HG02970 (cell line): ENCODE results near the gene LRMDA.

Experiments
- ATAC-seq: cut with Tn5 transposase; IDR thresholded peaks from one replicate; pipeline ENCODE4 v1.9.1; 2021; ENCODE audit warnings: mild to moderate bottlenecking, moderate library complexity, moderate number of reproducible peaks; ENCODE audit not compliant: unreplicated experiment, low FRiP score

Gene LRMDA

DNA sequence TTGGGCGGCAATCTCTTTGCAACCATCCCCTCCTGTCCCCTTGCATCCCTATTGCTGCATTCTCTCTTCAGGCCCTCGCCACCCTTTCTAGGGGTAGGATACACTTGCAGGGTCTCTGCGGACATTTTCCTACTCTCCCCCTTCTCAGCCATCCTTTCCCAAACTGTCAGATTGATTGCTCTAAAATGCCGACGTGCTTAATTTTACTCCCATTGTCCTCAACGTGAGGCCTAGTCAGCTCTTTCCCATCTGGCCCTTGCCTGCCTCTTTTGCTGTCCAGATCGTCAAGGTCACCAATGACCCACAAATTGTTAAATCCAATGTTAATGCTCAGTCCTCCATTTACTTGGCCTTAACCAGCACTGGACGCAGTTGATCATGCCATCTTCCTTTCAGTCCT lies 12.7 kb upstream of the LRMDA start:
- no peak for ATAC-seq

DNA sequence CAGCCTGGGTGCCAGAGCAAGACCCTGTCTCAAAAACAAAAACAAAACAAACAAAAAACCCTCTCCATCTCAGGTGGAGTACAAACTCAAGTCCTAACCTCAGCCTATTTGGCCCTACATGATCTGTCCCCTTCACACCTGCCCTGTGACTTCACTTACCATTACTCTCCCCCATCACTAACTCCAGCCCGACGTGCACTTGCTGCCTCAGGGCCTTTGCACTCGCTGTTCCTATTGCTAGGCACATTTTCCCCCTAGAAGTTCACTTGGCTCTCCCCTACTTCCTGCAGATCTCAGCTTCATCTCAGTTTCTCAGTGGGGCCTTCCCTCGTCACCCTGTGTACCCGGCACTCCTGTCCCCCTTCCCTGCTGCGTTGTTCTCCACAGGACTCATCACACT lies 8.5 kb upstream of the LRMDA start:
- ATAC-seq, result no peak

DNA sequence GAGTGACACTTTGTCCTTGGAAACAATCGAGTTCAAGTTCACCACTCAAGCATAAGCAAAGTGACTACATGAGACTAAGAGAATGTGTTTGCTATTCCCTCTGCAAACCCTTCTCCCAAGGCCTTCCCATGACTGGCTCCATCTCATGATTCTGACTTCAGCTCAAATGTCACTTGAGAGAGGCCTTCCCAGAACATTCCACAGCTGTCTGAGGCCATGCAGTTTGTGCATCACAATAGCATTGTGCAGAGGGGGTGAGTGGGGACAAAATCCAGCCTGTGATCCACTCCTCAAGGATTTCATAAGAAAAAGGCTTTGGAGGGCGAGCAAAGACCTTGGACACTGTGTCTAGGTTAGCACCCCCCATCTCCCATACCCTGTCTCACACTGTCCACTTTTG lies 6.9 kb upstream of the LRMDA start:
- no peak for ATAC-seq

DNA sequence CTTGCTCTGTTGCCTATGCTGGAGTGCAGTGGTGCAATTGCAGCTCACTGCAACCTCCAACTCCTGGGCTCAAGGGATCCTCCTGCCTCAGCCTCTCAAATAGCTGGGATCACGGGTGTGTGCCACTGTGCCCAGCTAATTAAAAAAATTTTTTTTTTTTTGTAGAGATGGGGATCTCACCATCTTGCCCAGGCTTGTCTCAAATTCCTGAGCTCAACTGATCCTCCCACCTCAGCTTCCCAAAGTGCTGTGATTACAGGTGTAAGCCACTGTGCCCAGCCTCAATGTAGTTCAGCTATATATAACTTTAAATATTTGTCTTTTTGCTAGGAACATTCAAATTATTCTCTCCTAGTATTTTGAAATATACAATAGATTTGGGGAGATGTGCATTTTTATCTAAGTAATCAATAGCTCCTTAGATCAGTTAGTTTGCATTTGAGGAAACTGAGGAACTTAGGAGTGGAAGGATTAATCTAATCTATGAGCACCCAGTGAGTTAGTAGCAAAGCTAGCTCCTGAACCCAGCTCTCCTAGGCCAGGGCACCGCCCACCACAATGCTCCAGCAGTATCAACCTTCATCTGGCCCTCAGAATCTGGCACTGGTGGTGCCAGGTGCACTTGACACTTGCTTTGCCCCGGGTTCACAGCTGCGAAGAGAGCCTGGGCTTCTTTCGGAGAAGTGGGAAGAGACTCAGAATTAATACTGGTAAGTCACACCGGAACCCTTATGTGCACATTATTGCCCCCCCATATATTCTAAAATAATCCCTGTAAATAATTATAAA lies 5.9 kb upstream of the LRMDA start:
- no peak for ATAC-seq

DNA sequence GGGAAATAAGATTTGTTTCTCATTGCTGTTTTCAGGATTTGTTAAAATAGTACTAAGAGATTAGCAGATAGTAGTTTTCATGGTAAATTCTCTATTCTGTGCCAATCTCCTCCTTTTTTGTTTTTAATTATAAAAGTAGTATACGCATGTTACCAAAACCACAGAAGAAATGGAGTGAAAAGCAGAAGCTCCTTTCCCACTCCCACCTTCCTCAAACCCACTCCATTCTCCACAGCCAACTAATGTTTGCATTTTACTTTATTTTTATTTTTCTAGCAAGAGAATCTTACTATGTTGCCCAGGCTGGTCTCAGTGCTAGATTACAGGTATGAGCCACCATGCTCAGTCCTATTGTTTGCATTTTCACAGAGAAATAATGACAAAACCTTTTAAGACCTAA lies 4.5 kb upstream of the LRMDA start:
- no peak for ATAC-seq

DNA sequence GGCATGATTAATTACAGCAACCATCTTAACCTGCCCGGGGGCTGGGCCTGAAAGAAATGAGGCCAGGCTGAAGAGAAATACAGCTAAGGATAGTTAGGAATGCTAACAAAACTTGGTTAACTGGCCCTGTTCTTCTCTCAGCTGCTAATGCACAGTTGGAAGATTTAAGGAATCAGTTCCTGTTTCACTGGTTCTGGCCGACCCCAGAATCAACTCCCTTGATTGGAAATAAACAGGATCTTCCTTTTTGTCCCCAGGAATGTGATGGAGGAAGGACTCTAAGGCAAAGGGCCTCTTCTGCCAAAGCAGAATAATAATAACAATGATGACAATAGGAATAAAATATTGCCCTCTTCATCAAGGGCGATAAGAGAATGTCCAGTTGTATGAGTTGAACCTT lies 3.5 kb upstream of the LRMDA start:
- ATAC-seq, result no peak

DNA sequence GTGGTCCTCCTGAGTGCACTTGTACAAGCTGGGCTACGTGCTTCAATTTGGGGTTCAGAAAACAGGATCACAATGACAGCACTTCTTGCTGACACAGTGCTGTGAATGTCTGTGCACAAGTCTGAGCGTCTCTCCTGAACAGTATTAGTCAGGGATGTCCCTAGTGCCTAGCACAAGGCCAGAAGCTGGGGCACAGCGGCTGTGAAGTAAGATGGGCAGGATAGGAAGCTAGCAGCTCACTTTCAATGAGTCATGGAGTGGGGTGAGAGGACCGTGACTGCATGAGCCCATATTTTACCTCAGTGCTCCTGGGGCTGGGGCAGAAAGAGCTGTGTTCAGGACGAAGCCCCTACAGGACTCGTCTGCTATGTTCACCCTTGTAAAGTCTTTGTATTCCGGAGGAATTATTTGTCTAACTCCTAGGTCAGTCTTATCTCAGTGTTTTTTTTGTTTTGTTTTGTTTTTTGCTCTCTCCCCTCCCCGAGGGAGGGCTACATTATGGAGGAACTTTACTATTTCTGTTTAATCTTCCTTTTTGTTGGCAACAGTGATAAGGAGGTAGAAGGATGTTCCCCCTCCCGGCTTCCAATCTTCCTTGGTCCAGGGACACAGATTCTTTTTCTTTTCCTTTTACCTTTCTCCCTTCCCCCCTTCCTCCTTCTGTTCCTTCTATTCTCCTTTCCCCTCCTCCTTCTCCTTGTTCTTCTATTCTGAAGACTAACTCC lies 2.8 kb upstream of the LRMDA start:
- no peak for ATAC-seq

DNA sequence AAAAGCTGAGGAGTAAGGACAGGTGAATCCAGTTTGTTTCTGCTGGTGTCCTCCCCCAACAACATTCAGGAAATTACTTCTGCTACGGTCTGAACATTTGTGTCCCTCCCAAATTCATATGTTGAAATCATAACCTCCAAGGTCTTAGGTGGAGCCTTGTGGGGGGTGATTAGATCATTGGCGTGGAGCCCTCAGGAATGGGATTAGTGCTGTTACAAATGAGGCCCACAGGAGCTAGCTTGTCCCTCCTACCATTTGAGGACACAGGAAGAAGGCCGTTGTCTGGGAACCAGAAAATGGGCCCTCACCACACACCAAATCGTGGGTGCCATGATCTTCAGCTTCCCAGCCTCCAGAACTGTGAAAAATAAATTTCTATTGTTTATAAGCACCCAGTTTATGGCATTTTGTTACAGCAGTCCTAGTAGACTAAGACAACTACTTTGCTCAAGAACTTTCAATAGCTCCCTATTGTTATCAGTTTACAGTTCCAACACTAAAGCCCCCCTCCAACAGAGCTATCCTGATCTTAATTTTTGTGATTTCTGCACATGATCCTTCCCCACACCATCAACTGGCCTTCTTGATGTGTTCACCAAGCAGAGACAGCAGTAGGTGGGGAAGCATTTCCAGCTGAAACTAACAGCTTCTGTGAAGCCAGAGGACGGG lies 2.1 kb upstream of the LRMDA start:
- ATAC-seq, result no peak

DNA sequence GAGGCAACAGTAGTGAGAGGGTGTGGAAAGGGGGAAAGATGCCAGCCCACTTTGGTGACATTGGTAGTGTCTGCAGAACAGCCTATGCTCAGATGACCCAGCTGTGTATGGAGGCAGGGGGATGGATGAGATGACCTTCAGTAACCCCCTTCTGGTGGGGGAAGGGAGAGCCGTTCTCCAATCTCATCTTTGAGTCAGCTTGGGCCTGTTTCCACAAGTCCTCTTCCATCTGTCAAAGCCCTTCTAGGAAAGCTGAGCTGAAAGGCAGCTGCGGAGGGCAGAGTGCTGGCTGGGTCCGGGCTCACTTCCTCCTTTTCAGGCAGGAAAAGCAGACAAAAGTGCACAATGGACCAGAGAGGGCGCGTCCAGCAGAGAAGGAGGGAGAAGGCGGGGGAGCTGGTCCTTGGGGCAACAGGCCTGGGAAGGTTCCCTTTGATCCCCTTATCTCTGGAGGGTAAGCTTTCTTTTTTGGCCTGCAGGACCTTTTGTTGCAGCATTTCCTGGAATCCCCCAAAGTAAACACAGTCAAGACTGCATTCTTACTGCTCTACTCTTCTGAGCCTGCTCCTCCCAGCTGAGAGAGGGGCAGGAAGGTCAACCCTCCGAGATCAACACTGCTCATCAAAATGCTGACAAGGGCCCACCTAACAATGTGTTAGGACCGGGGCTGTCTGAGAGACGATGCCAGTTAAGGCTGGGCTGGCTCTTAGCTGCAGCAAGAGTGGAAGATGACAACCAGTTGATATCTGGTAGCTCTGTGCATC lies 1.2 kb upstream of the LRMDA start:
- no peak for ATAC-seq

DNA sequence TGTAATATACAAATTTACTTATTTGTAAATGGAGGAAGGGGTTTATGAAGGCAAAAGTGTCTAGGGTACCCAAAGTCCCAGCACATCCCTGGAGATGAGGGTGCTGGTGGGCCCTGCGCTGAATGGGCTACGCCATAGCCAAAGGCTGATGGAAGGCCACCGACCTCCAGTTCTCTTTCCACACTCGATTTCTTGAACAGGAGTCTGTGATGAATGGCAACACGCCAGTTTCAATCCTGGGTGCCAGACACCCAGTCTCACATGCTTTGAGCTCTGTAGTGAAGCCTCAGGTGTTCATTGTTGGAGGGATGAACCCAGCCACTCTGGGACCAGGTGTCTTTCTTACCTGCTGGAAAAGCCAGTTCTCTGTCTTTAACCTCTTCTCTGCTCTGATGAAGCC lies 752 bp downstream of the LRMDA start:
- no peak for ATAC-seq

DNA sequence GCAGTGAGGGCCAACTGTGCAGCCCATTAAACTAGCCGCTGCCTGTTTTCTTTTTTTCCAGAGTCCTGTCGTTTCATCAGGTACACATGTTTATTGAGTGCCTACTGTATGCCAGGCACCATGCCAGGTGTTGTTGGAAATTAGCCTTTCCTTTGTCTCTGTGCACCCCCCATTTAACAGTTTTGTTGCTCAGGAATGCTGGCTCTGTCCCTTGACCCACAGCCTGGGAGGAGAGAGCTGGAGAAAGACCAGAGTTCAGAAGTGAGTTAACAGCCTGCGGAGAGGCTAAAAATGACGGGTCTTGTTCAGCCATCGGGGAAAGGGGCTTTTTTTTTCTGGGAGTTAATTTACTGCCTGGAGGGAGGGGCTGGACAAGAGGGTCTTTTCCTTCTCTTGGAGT lies 1.3 kb downstream of the LRMDA start:
- ATAC-seq, result no peak

DNA sequence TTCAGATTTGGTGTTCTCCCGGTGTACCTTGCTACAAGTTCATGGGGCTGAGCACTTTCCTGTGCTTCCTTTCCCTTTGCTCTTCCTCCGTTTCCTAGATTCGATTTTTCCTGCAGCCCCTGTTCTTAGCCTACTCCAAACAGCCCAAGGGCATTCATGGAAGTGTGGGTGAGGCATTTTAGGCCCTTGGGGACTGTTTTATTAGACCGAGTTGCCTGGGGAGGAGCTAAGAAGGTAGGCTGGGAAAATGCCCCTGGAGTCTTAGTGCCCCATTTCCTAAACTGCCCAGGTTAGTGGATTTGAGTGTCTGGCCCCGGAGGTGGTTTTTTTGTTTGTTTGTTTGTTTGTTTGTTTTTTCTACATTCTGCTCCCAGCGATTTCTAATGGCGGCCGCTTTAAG lies 1.8 kb downstream of the LRMDA start:
- ATAC-seq, result no peak

DNA sequence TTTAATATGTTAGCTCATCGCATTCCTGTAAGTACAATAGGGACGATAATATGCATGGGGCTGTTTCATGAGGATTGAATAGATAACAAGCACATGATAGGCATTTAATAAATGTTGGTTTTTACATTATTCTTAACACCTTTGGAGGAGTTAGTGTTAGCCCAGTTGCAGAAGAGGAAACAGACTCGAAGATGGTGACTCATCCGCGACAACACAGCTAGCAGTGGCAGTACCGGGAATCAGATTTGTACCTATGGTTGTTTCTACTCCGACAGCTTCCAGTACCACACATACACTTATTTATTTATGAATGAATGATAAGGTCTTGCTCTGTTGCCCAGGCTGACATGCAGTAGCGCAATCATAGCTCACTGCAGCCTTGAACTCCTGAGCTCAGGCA lies 2.9 kb downstream of the LRMDA start:
- ATAC-seq, result no peak

DNA sequence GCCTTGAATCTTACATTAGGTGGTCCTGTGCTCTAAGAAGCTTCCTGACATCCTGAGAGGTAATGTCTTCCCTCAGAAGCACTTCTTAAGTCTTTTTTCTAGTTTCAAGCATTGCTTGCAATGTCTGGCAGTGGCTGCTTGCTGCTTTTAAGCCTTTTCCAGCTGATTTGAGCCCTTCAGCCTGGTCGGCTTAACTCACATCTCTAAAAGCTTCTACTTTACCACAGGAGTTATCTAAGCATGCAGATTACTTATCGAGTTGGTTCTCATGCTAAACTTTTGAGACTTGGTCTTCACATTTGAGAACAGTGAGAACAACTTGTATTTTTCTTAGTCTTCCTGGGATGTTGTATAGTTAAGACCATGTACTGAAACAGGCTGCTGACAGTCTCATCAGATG lies 3.9 kb downstream of the LRMDA start:
- no peak for ATAC-seq

DNA sequence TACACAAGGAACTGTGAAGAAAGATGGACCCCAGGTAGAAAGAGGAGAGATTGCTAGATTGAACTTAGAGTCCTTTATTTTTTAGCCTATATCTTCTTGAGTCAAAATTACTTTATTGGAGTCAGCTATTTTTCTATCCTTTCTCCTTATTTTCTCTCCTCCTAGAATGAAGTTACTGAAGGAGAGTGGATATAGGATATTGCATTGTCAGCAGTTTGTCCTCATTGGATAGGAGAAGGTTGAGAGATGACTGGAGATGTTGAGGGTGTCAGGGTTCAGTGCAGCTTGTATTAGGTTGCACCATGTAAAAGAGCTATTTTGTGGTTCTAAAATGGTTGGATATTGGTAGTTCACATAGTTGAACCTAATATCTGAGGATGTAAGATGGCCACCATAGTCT lies 5.5 kb downstream of the LRMDA start:
- no peak for ATAC-seq

DNA sequence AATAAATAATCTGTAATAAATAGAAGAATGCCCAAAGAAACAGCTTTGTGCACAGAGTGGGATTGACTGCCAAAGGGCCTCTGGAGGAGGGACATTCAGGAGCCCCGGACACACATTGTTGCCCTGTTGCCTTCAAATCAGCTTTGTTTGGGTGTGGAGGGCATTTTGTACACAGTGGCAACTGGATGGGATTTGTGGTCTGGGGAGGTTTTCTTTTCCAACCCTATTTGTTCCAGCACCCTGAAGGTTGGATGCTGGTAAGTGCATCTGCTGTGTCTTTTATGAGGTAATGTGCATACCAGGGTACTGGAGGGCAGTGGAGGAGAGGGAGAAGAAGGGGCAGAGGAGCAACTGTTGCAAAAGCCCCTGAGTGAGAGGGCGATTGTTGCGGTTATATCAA lies 6.3 kb downstream of the LRMDA start:
- no peak for ATAC-seq

DNA sequence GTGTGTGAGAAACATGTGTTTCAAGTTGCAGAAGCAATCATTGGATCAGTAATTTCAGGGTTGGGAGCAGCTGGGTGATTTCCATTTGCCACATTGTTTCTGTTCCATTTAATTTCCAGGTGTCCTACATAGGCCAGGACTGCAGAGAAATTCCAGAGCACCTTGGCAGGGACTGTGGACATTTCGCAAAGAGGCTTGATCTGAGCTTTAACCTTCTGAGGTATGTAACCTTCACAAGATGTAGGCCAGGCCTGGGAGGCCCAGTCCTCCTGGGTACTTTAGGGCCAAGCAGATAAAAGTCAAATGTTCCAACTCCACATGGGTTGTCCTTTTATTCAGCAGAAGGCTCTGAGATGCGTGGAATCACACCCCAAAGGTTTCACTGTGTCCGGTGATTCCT lies 6.9 kb downstream of the LRMDA start:
- no peak for ATAC-seq

DNA sequence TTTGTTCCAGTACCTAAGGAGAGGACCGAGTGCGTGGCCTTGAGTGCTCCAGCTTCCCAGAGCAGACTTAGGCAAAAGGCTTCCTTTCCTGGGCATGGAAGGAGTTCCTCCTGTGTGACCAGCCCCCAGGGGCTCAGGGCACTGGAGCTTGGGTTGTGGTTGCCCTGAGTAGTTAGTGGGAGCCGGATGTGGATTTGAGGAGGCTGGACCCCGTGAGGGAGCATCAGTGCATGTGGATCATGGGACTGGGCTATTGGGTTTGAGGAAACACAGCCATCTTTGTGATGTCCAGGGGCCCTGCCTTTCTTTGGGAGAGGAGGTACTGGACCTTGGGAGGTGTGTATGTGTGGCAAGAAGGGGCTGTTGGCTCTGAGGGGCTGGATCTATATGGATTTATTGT lies 8.4 kb downstream of the LRMDA start:
- no peak for ATAC-seq

DNA sequence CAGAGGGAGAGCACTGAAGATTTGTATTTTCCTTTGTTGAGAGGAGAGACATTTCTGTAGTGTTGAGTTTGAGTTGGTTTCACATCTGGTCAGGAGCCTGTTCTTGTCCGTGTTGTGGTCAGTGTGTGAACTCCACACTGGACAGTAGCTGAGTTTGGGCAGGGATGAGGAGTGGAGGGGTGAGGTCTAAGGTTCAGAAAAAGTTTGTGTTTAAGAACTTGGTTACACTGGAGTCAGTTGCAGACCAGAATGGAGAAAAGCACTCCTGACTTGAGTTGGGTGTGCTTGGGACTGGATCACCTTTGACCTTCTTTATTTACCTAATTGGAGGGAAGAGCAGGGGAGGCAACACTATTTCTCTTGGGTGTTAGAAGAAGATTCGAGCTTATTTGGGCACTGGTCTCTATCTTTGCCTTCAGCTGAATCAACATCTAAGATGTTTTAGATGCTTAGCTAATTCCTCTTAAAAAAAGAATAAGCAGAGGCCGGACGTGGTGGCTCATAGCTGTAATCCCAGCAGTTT lies 8.9 kb downstream of the LRMDA start:
- ATAC-seq, result no peak

DNA sequence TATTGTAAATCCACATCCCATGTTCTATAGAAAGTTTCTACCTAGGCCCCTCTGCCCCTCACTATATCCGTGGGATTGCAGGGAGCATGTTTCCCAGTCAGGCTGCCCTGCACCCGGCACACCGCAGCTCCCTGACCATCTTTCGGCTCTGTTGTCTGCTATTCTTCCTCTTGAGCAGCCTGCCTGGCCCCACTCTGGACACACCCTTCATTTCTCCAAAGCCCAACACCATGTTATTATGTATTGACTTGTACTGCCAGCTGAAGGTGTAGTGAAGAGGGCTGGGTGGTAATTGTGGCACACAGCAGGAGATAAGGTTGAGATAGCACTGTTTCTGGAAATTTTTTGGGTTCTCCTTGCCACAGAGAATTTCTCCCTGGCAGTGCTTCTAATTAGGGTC lies 9.8 kb downstream of the LRMDA start:
- no peak for ATAC-seq

DNA sequence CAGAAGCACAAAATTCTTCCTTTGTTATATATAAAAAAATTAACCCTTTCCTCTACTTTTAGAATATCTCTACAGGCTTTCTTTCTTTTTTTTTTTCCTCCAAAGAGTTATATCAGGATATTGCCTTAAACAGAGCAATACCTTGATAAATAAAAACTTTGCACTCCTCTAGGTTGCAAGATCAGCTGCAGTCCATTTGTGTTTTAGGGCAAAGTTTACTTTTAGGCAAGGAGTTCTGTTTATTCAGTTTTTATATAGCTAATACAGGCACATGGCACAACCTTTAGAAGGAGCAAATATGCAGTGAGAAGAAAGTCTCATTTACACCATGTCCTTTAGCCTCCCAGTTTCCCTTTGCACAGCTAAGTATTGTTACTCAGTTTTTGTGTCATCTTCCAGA lies 10.3 kb downstream of the LRMDA start:
- ATAC-seq, result no peak
